Endothelial cell of umbilical vein (primary cell): ENCODE data around the gene OPRL1. TPM values are rescaled to one million over a fixed set of nuclear protein-coding genes. Genes with fewer than 3 reads are reported as not detected.

Experiments
- BruUV-seq: library from RNA; stranded (reverse); fragments of 400-500 nt; replicated peaks from 2 replicates; lab custom pipeline; 2021; lab: Mats Ljungman, UMichigan
- CTCF ChIA-PET: fragments of 300-600, 350-600 bp; sonication (Branson Sonifier 250); formaldehyde crosslinking; loops from one replicate; lab custom pipeline; 2021; ENCODE audit warnings: antibody characterized with exemption, inconsistent platforms; lab: Charles Lee
- POLR2A ChIA-PET: fragments of 300-600, 350-600 bp; sonication (Branson Sonifier 250); formaldehyde crosslinking; loops from one replicate; lab custom pipeline; 2021; ENCODE audit warnings: antibody characterized with exemption, inconsistent platforms; lab: Charles Lee
- DNase-seq: peaks from one replicate; pipeline ENCODE4 v3.0.0-alpha.2; 2011; ENCODE audit warnings: low read depth, low spot score
- FAIRE-seq: peaks from 2 replicates; lab custom pipeline; 2011; peaks lifted over from hg19 to GRCh38; lab: Jason Lieb, UNC
- H2AFZ ChIP-seq: 2 replicates; pipeline ENCODE4 v1.6.0; 2012; ENCODE audit warnings: low read depth, low read length, control low read depth, inconsistent platforms
- H3K27ac ChIP-seq: 2 replicates; pipeline ENCODE4 v1.5.1; 2011; ENCODE audit warnings: low read depth, mild to moderate bottlenecking, control low read depth, low read length, moderate library complexity; ENCODE audit not compliant: insufficient read depth
- H3K27me3 ChIP-seq, 2 experiments: 2 replicates each; pipeline versions ENCODE4 v1.6.0 to v1.6.1; 2011; ENCODE audit warnings: low read length in 2 of 2, mixed read lengths in 1 of 2; ENCODE audit not compliant: control insufficient read depth in 2 of 2, insufficient read depth in 2 of 2
- H3K36me3 ChIP-seq, 2 experiments: 2 replicates in 1 of 2; 3 replicates in 1 of 2; pipeline ENCODE4 v1.5.1; 2011; ENCODE audit warnings: low read length in 2 of 2, mild to moderate bottlenecking in 1 of 2, moderate library complexity in 1 of 2; ENCODE audit not compliant: control insufficient read depth in 2 of 2, insufficient read depth in 2 of 2; ENCODE audit errors: extremely low read depth in 1 of 2
- H3K4me1 ChIP-seq: 3 replicates; pipeline ENCODE4 v1.5.1; 2011; ENCODE audit warnings: mild to moderate bottlenecking, low read length; ENCODE audit not compliant: control insufficient read depth, insufficient read depth; ENCODE audit errors: extremely low read depth
- H3K4me2 ChIP-seq: 2 replicates; pipeline ENCODE4 v1.6.1; 2011; ENCODE audit warnings: low read length, control low read depth, mixed read lengths; ENCODE audit not compliant: insufficient read depth
- H3K4me3 ChIP-seq, 3 experiments: fragments of 200-600 bp in 1 of 3; sonication (generic), shearing (Covaris generic) in 1 of 3; replicated peaks in 1 of 3; 2 replicates each; pipeline ENCODE4 v1.5.1; 2011 to 2016; ENCODE audit warnings: control low read depth in 3 of 3, low read length in 3 of 3, mild to moderate bottlenecking in 2 of 3, inconsistent platforms in 1 of 3, low read depth in 1 of 3, moderate library complexity in 1 of 3; ENCODE audit not compliant: insufficient read depth in 1 of 3
- H3K79me2 ChIP-seq: 2 replicates; pipeline ENCODE4 v1.6.0; 2012; ENCODE audit warnings: low read length, inconsistent platforms; ENCODE audit not compliant: control insufficient read depth, insufficient read depth
- H3K9ac ChIP-seq: replicated peaks from 2 replicates; pipeline ENCODE3; 2011; ENCODE audit warnings: low read length, control low read depth; ENCODE audit not compliant: insufficient read depth; ENCODE audit errors: extremely low read depth
- H3K9me1 ChIP-seq: replicated peaks from 3 replicates; pipeline ENCODE4 v1.6.0; 2011; ENCODE audit warnings: mild to moderate bottlenecking, low read length; ENCODE audit not compliant: control insufficient read depth, insufficient read depth; ENCODE audit errors: extremely low read depth
- H3K9me3 ChIP-seq: replicated peaks from 2 replicates; pipeline ENCODE4 v1.5.1; 2012; ENCODE audit warnings: low read length, inconsistent platforms; ENCODE audit not compliant: control insufficient read depth, insufficient read depth
- H4K20me1 ChIP-seq: replicated peaks from 2 replicates; pipeline ENCODE3; 2011; ENCODE audit warnings: mild to moderate bottlenecking, low read length; ENCODE audit not compliant: control insufficient read depth, insufficient read depth; ENCODE audit errors: extremely low read depth
- FOS ChIP-seq: IDR thresholded peaks from 2 replicates; pipeline ENCODE4 v1.6.1; 2011; ENCODE audit warnings: mild to moderate bottlenecking, low read length, moderate library complexity, borderline replicate concordance; ENCODE audit not compliant: insufficient read depth
- GATA2 ChIP-seq: IDR thresholded peaks from 2 replicates; pipeline ENCODE4 v1.7.0; 2011; ENCODE audit warnings: low read depth, mild to moderate bottlenecking, moderate library complexity, mixed read lengths, low read length; ENCODE audit not compliant: insufficient read length, insufficient read depth
- MAX ChIP-seq: IDR thresholded peaks from 2 replicates; pipeline ENCODE4 v1.6.1; 2011; ENCODE audit not compliant: insufficient read depth, insufficient read length
- MYC ChIP-seq: IDR thresholded peaks from one replicate; pipeline ENCODE4 v1.6.1; 2011; ENCODE audit warnings: mild to moderate bottlenecking, low read depth, low read length
- POLR2A ChIP-seq: IDR thresholded peaks from 2 replicates; pipeline ENCODE4 v1.6.1; 2012; ENCODE audit warnings: low read depth, mild to moderate bottlenecking, control low read depth, low read length
- POLR2AphosphoS5 ChIP-seq: IDR thresholded peaks from 2 replicates; pipeline ENCODE4 v1.6.1; 2012; ENCODE audit warnings: low read depth, mild to moderate bottlenecking, control low read depth, low read length, moderate library complexity; ENCODE audit not compliant: insufficient read depth
- dilution Hi-C: fragments of 300-500 bp; cut with MboI; formaldehyde crosslinking; loops from one replicate; pipeline ENCODE4 v1.15.0; 2019; ENCODE audit warnings: low sequenced_read_pairs; ENCODE audit not compliant: extremely low pct_ligation_motif_present
- intact Hi-C: fragments of 100-400 bp; cut with micrococcal nuclease; formaldehyde crosslinking; loops from one replicate; pipeline ENCODE4 v1.10.0; 2022
- polyA plus RNA-seq, 4 experiments: library from polyadenylated mRNA; depleted of rRNA in 3 of 4; stranded (reverse) in 3 of 4; unstranded in 1 of 4; fragments of >200 nt; gene quantifications; 2 replicates each; pipeline versions ENCODE4 v1.2.1 to v1.2.3, GENCODE V29; 2011 to 2012; ENCODE audit warnings: missing spikeins in 1 of 4
- total RNA-seq: library from RNA; stranded (reverse); gene quantifications from 2 replicates; pipeline ENCODE4 v1.2.3, GENCODE V29; 2021

Gene OPRL1
- total and polyA plus RNA-seq, 2 donors (not counting 3 experiments of a cell fraction or from before 2014, with no cell fraction given) = 1.9 to 2.0 TPM

- dilution Hi-C loops = no loop called here
- H3K27ac ChIP-seq = no peak overlapping the region
- intact Hi-C loops = no loop called here
- H4K20me1 ChIP-seq = no peaks in the 10 kb centered on the region
- CTCF ChIA-PET = interaction anchor here (3.0 kb wide), 1 partner anchor 43 kb away, joined by 14 read pairs; no protein-coding TSS in a partner anchor
- H3K36me3 ChIP-seq = no peaks in the 10 kb centered on the region
- no peak overlapping the region for H3K9ac ChIP-seq
- no peak for TF ChIP-seq FOS
- no peak for TF ChIP-seq POLR2AphosphoS5
- no peak for TF ChIP-seq MYC
- no peak for TF ChIP-seq MAX
- peaks cover 20% of the 10 kb centered on the region for H3K4me1 ChIP-seq
- no peaks in the 10 kb centered on the region for H3K9me3 ChIP-seq
- FAIRE-seq (no peak), DNase-seq (no peak)
- BruUV-seq = no TSS peak
- H3K27me3 ChIP-seq = peaks cover 20 to 28% of the 10 kb centered on the region in 2 experiments
- no peaks in the 10 kb centered on the region for H3K9me1 ChIP-seq
- peaks cover 6% of the 10 kb centered on the region for H3K79me2 ChIP-seq
- no peak overlapping the region for H3K4me3 ChIP-seq
- H3K4me2 ChIP-seq = no peak overlapping the region
- POLR2A ChIA-PET = no interaction called here
- no peak overlapping the region for H2AFZ ChIP-seq
Measured at GRCh38 chr20:64081624-64081964, 1.7 kb downstream of the OPRL1 start.

GRCh38 chr20:64082126-64082731, 2.3 kb downstream of the OPRL1 start:
- Histone ChIP-seq H3K27me3 (peaks cover 23 to 32% of the 10 kb centered on the region in 2 experiments), H3K4me2 (no peak overlapping the region), H4K20me1 (no peaks in the 10 kb centered on the region), H3K9ac (no peak overlapping the region), H3K79me2 (peaks cover 6% of the 10 kb centered on the region), H2AFZ (no peak overlapping the region), H3K36me3 (no peaks in the 10 kb centered on the region), H3K27ac (no peak overlapping the region), H3K9me3 (no peaks in the 10 kb centered on the region), H3K4me3 (no peak overlapping the region), H3K9me1 (no peaks in the 10 kb centered on the region), H3K4me1 (peaks cover 20% of the 10 kb centered on the region)
- intact Hi-C loops = no loop called here
- dilution Hi-C loops = no loop called here
- ChIA-PET POLR2A (no interaction called here), CTCF (interaction anchor here (2.0 kb wide), 1 partner anchor 43 kb away, joined by 16 read pairs; no protein-coding TSS in a partner anchor)
- no TSS peak for BruUV-seq
- no peak for DNase-seq
- no peak for FAIRE-seq
- TF ChIP-seq GATA2 (no peak), MAX (no peak), FOS (no peak), POLR2AphosphoS5 (no peak), POLR2A (no peak)
